GM10248 (cell line): Measurements from ENCODE around the gene GRK2.

Experiments
- CTCF ChIA-PET: fragments of 300-600 bp; sonication (Branson Sonifier 250); formaldehyde crosslinking; extraction: SDS; loops from one replicate; lab custom pipeline; 2021; ENCODE audit warnings: antibody characterized with exemption; lab: Yijun Ruan, JAX
- POLR2A ChIA-PET: fragments of 350-650 bp; sonication (Branson Sonifier 250); formaldehyde crosslinking; extraction: SDS; loops from one replicate; lab custom pipeline; 2020; ENCODE audit warnings: antibody characterized with exemption; lab: Yijun Ruan, JAX
- DNase-seq: peaks from one replicate; pipeline ENCODE4 v3.0.0; 2012; ENCODE audit errors: extremely low spot score
- CTCF ChIP-seq: IDR thresholded peaks from 2 replicates; pipeline ENCODE4 v1.5.1; 2012; ENCODE audit warnings: mild to moderate bottlenecking, low read depth; ENCODE audit errors: extremely low read depth, missing control alignments, control extremely low read depth

GRK2 gene

GRCh38 chr11:67270256-67271204, 4.3 kb downstream of the GRK2 start:
- POLR2A ChIA-PET: interaction anchor here (1.0 kb wide), 1 partner anchor 83 kb away, joined by 4 read pairs; the partner anchor contains the start of gene POLD4
- CTCF ChIA-PET: interaction anchor here (1.0 to 6.3 kb wide), 10 partner anchors 8 to 112 kb away, joined by 3 to 56 read pairs (median 8); partner anchors contain the start of genes ANKRD13D and POLD4
- no peak for DNase-seq
- TF ChIP-seq CTCF: no peak

GRCh38 chr11:67271205-67271540, 4.9 kb downstream of the GRK2 start:
- CTCF ChIA-PET: interaction anchor here (1.0 to 6.3 kb wide), 10 partner anchors 9 to 111 kb away, joined by 3 to 56 read pairs (median 8); partner anchors contain the start of genes ANKRD13D, CLCF1 and POLD4
- no peak for TF ChIP-seq CTCF
- POLR2A ChIA-PET: interaction anchor here (1.0 to 1.1 kb wide), 2 partner anchors 82 to 176 kb away, joined by 3 to 4 read pairs; partner anchors contain the start of gene POLD4
- DNase-seq: no peak

- no peak for DNase-seq
- no peak for TF ChIP-seq CTCF
- POLR2A ChIA-PET: interaction anchor here (1.0 to 1.1 kb wide), 2 partner anchors 82 to 177 kb away, joined by 3 to 4 read pairs; partner anchors contain the start of gene POLD4
- CTCF ChIA-PET: interaction anchor here (0.7 to 6.3 kb wide), 15 partner anchors 9 to 120 kb away, joined by 3 to 56 read pairs (median 4); partner anchors contain the start of genes ANKRD13D, CLCF1, POLD4 and RAD9A
Measured at GRCh38 chr11:67271541-67272284, 5.4 kb downstream of the GRK2 start.

GRCh38 chr11:67272327-67273259, 6.3 kb downstream of the GRK2 start:
- POLR2A ChIA-PET: interaction anchor here (1.1 kb wide), 1 partner anchor 178 kb away, joined by 3 read pairs; no protein-coding TSS in a partner anchor
- no peak for TF ChIP-seq CTCF
- CTCF ChIA-PET: interaction anchor here (0.9 to 6.3 kb wide), 13 partner anchors 9 to 119 kb away, joined by 3 to 56 read pairs (median 5); partner anchors contain the start of genes ANKRD13D, CLCF1, POLD4 and RAD9A
- DNase-seq: peak; percentile 55

- CTCF ChIA-PET: interaction anchor here (1.9 to 4.0 kb wide), 3 partner anchors 11 to 109 kb away, joined by 5 to 22 read pairs (median 21); no protein-coding TSS in a partner anchor
- TF ChIP-seq CTCF: peak; percentile 2
- no peak for DNase-seq
- POLR2A ChIA-PET: no interaction called here
Measured at GRCh38 chr11:67273260-67273990, 7.2 kb downstream of the GRK2 start.
